Measurements from ENCODE around the gene PGD.

- TF ChIP-seq ZNF143 (CRISPR knock-in tag; IDR thresholded peaks at IDR 0.05) (no peak; the same call in none of the 2 replicates), POLR2A (IDR thresholded peaks at IDR 0.05; ENCODE audit: insufficient read depth in 1 of 2, low read depth in 2 of 2, low read length in 2 of 2) (peak; percentile 90 to 97), DNMT3B (CRISPR knock-in tag; conservative IDR thresholded peaks at IDR 0.05) (0 out of 2 replicates have a peak, but pooled peaks have one; percentile 11)
- TF ChIP-seq, protein P1, sequence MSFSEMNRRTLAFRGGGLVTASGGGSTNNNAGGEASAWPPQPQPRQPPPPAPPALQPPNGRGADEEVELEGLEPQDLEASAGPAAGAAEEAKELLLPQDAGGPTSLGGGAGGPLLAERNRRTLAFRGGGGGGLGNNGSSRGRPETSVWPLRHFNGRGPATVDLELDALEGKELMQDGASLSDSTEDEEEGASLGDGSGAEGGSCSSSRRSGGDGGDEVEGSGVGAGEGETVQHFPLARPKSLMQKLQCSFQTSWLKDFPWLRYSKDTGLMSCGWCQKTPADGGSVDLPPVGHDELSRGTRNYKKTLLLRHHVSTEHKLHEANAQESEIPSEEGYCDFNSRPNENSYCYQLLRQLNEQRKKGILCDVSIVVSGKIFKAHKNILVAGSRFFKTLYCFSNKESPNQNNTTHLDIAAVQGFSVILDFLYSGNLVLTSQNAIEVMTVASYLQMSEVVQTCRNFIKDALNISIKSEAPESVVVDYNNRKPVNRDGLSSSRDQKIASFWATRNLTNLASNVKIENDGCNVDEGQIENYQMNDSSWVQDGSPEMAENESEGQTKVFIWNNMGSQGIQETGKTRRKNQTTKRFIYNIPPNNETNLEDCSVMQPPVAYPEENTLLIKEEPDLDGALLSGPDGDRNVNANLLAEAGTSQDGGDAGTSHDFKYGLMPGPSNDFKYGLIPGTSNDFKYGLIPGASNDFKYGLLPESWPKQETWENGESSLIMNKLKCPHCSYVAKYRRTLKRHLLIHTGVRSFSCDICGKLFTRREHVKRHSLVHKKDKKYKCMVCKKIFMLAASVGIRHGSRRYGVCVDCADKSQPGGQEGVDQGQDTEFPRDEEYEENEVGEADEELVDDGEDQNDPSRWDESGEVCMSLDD (CRISPR knock-in tag; IDR thresholded peaks at IDR 0.05; ENCODE audit: borderline replicate concordance): peak; percentile 80; the same call in 1 of the 2 replicates
These were observed at the start of gene PGD for GRCh38 chr1:10398734-10399443.
